ENCODE data around the gene RAD51B.
"Not testable (repeated sequence)": the region's sequence is repeated elsewhere in the genome, so short reads cannot be mapped to it uniquely, and the experiment has no call there.

RAD51B gene

GRCh38 chr14:68285421-68286179 is 466.0 kb downstream of the RAD51B start:
- no peak for DNase-seq

- DNase-seq = no peak
Measured at GRCh38 chr14:68286667-68287066, 467.1 kb downstream of the RAD51B start.

GRCh38 chr14:68289452-68289851 is 469.9 kb downstream of the RAD51B start:
- DNase-seq = not testable (repeated sequence)

- DNase-seq = peak; percentile 43
Measured at GRCh38 chr14:68291820-68292219, 472.2 kb downstream of the RAD51B start.

GRCh38 chr14:68292441-68293215 is 473.0 kb downstream of the RAD51B start:
- no peak for DNase-seq

- DNase-seq = no peak
Measured at GRCh38 chr14:68293404-68293803, 473.8 kb downstream of the RAD51B start.

- DNase-seq = no peak
Measured at GRCh38 chr14:68295316-68295816, 475.8 kb downstream of the RAD51B start.

GRCh38 chr14:68297039-68297438 is 477.5 kb downstream of the RAD51B start:
- DNase-seq = no peak

- no peak for DNase-seq
Measured at GRCh38 chr14:68297876-68298468, 478.4 kb downstream of the RAD51B start.

GRCh38 chr14:68300608-68301007 is 481.0 kb downstream of the RAD51B start:
- no peak for DNase-seq

GRCh38 chr14:68301219-68301618 is 481.6 kb downstream of the RAD51B start:
- DNase-seq = no peak

- DNase-seq = not testable (repeated sequence)
Measured at GRCh38 chr14:68302938-68303337, 483.4 kb downstream of the RAD51B start.

- no peak for DNase-seq
Measured at GRCh38 chr14:68305738-68306137, 486.2 kb downstream of the RAD51B start.

- DNase-seq = no peak
Measured at GRCh38 chr14:68306265-68306933, 486.8 kb downstream of the RAD51B start.

- DNase-seq = peak; percentile 97
Measured at GRCh38 chr14:68306934-68307789, 487.6 kb downstream of the RAD51B start.

- DNase-seq = no peak
Measured at GRCh38 chr14:68307790-68308168, 488.2 kb downstream of the RAD51B start.

- DNase-seq = no peak
Measured at GRCh38 chr14:68308726-68309520, 489.3 kb downstream of the RAD51B start.

- no peak for DNase-seq
Measured at GRCh38 chr14:68309616-68310015, 490.0 kb downstream of the RAD51B start.

GRCh38 chr14:68312300-68312699 is 492.7 kb downstream of the RAD51B start:
- DNase-seq = no peak

GRCh38 chr14:68312884-68313610 is 493.5 kb downstream of the RAD51B start:
- DNase-seq = no peak

- DNase-seq = no peak
Measured at GRCh38 chr14:68314642-68315041, 495.1 kb downstream of the RAD51B start.
